Mesendoderm (in vitro differentiated cells): Measurements from ENCODE around the gene ISG20.

Source experiments
- DNase-seq: peaks from one replicate; pipeline ENCODE4 v3.0.0; 2013
- H2AK5ac ChIP-seq: 2 replicates; pipeline ENCODE4 v1.6.1; 2013; ENCODE audit warnings: low read length, inconsistent platforms
- H2BK120ac ChIP-seq: 2 replicates; pipeline ENCODE4 v1.6.1; 2013; ENCODE audit warnings: low read depth, mild to moderate bottlenecking, low read length, moderate library complexity, mixed read lengths
- H2BK15ac ChIP-seq: replicated peaks from 2 replicates; pipeline ENCODE4 v1.6.1; 2013; ENCODE audit warnings: low read depth, mild to moderate bottlenecking, moderate library complexity
- H2BK5ac ChIP-seq: 2 replicates; pipeline ENCODE4 v1.6.1; 2013; ENCODE audit warnings: low read length, inconsistent platforms
- H3K18ac ChIP-seq: 2 replicates; pipeline ENCODE4 v1.6.1; 2013; ENCODE audit warnings: mild to moderate bottlenecking, low read length, mixed read lengths
- H3K23ac ChIP-seq: one replicate; pipeline ENCODE4 v1.6.1; 2013; ENCODE audit warnings: low read length
- H3K27ac ChIP-seq: 2 replicates; pipeline ENCODE4 v1.5.1; 2013; ENCODE audit warnings: low read depth, mild to moderate bottlenecking, inconsistent platforms, low read length, moderate library complexity
- H3K27me3 ChIP-seq: 2 replicates; pipeline ENCODE4 v1.6.1; 2013; ENCODE audit warnings: low read length, control low read depth, mild to moderate bottlenecking, inconsistent platforms; ENCODE audit not compliant: insufficient read depth, poor library complexity
- H3K36me3 ChIP-seq: 2 replicates; pipeline ENCODE4 v1.6.1; 2013; ENCODE audit warnings: low read length, inconsistent platforms; ENCODE audit not compliant: control insufficient read depth, insufficient read depth
- H3K4ac ChIP-seq: one replicate; pipeline ENCODE4 v1.6.1; 2013; ENCODE audit warnings: low read depth, mild to moderate bottlenecking, low read length, moderate library complexity
- H3K4me1 ChIP-seq: 2 replicates; pipeline ENCODE4 v1.6.1; 2013; ENCODE audit warnings: low read depth, low read length, inconsistent platforms; ENCODE audit not compliant: control insufficient read depth
- H3K4me2 ChIP-seq: 2 replicates; pipeline ENCODE4 v1.6.1; 2013; ENCODE audit warnings: low read length
- H3K4me3 ChIP-seq: 2 replicates; pipeline ENCODE4 v1.5.1; 2013; ENCODE audit warnings: mild to moderate bottlenecking, low read length
- H3K56ac ChIP-seq: one replicate; pipeline ENCODE4 v1.6.1; 2013; ENCODE audit warnings: low read length
- H3K79me1 ChIP-seq: 2 replicates; pipeline ENCODE4 v1.6.1; 2013; ENCODE audit warnings: low read length, inconsistent platforms
- H3K79me2 ChIP-seq: 2 replicates; pipeline ENCODE4 v1.6.1; 2013; ENCODE audit warnings: mild to moderate bottlenecking, low read length; ENCODE audit not compliant: control insufficient read depth, insufficient read depth
- H3K9ac ChIP-seq: 2 replicates; pipeline ENCODE4 v1.6.1; 2013; ENCODE audit warnings: low read length, inconsistent platforms
- H4K5ac ChIP-seq: one replicate; pipeline ENCODE4 v1.6.1; 2013; ENCODE audit warnings: low read length
- H4K8ac ChIP-seq: one replicate; pipeline ENCODE4 v1.6.1; 2013; ENCODE audit warnings: low read depth, mild to moderate bottlenecking, control low read depth, low read length, moderate library complexity
- WGBS: extraction: QIAGEN DNeasy Blood & Tissue Kit; methylation state at CpG from one replicate; pipeline ENCODE4 v1.1.7; 2013; ENCODE audit warnings: low lambda C conversion rate, missing lambda C conversion rate; ENCODE audit not compliant: insufficient coverage; ENCODE audit errors: extremely low coverage; 5-methylcytosine and 5-hydroxymethylcytosine counted together

The ISG20 gene

DNA sequence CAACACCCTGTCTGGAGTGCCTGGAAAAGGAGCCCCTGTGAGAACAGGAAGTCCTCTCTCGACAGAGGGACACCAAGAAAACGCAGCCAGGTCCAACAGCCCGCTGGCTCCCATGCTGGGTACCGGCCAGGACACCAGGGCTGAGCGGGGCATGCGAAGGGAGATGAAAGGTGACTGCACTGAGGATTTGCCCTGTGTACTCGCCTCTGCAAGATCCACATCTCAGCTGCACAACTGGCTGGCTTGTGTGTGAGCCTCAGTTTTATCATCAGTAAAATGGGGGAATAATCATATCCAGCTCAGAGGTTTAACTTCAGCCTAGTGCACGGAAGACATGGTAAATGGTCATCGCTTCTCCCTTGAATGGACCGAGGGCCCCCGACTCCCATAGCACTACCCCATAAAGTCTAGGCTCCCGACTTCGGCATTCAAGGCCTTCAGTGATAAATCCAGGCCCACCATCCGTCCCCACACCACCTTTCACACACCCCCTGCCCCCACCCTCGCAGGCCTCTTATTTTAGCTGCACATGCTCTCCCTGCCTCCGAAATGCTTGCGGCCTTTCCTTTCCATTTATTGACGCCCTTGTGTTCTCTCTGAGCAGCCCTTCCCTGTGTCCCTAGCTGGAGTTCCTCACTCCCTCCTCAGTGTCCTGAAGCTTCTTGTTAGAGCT, 15.8 kb downstream of the ISG20 start:
- Histone ChIP-seq H3K4ac (no peak overlapping the region), H3K4me1 (no peaks in the 10 kb centered on the region), H2AK5ac (no peak overlapping the region), H4K5ac (no peak overlapping the region), H2BK5ac (no peak overlapping the region), H3K27me3 (no peaks in the 10 kb centered on the region), H4K8ac (no peak overlapping the region), H2BK120ac (no peak overlapping the region), H3K23ac (no peak overlapping the region), H3K56ac (no peak overlapping the region), H3K79me2 (no peaks in the 10 kb centered on the region), H3K27ac (no peak overlapping the region), H3K9ac (no peak overlapping the region), H3K4me2 (no peak overlapping the region), H3K36me3 (no peaks in the 10 kb centered on the region), H3K4me3 (no peak overlapping the region), H2BK15ac (no peak overlapping the region), H3K79me1 (no peaks in the 10 kb centered on the region), H3K18ac (no peak overlapping the region)
- WGBS, result no CpG with 5 or more reads among the region's 18 CpGs
- no peak for DNase-seq

DNA sequence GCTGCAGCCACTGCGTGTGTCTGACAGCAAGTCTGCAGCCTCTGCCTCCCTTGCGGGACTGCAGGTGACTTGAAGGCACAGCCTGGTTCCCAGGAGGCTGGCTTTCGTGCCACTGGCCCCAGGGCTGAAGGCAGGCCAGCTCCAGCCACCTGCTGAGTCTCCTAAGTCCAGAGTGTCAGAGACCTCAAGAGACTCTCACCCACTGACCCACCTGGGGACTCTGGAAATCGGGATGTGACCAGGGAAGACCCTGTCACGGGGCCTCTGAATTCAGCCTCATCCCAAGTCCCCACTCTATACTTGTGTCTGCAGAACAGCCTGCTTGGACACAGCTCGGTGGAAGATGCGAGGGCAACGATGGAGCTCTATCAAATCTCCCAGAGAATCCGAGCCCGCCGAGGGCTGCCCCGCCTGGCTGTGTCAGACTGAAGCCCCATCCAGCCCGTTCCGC, 16.3 kb downstream of the ISG20 start:
- WGBS, result no CpG with 5 or more reads among the region's 14 CpGs
- Histone ChIP-seq H3K56ac (no peak overlapping the region), H3K36me3 (no peaks in the 10 kb centered on the region), H3K9ac (no peak overlapping the region), H3K27ac (no peak overlapping the region), H3K27me3 (no peaks in the 10 kb centered on the region), H2BK120ac (no peak overlapping the region), H3K79me1 (no peaks in the 10 kb centered on the region), H3K4me2 (no peak overlapping the region), H4K5ac (no peak overlapping the region), H3K4me1 (no peaks in the 10 kb centered on the region), H3K4ac (no peak overlapping the region), H2AK5ac (no peak overlapping the region), H3K18ac (no peak overlapping the region), H3K79me2 (no peaks in the 10 kb centered on the region), H3K23ac (no peak overlapping the region), H3K4me3 (no peak overlapping the region), H4K8ac (no peak overlapping the region), H2BK15ac (no peak overlapping the region), H2BK5ac (no peak overlapping the region)
- DNase-seq, result no peak

GRCh38 chr15:88655800-88656488, 17.1 kb downstream of the ISG20 start:
- no peak overlapping the region for H2BK5ac ChIP-seq
- no peak overlapping the region for H3K4ac ChIP-seq
- H2AK5ac ChIP-seq, result no peak overlapping the region
- H3K4me1 ChIP-seq, result no peaks in the 10 kb centered on the region
- H4K5ac ChIP-seq, result no peak overlapping the region
- H2BK15ac ChIP-seq, result no peak overlapping the region
- WGBS, result no CpG with 5 or more reads among the region's 8 CpGs
- no peaks in the 10 kb centered on the region for H3K36me3 ChIP-seq
- no peak overlapping the region for H3K9ac ChIP-seq
- no peak overlapping the region for H3K4me2 ChIP-seq
- H2BK120ac ChIP-seq, result no peak overlapping the region
- H3K18ac ChIP-seq, result no peak overlapping the region
- no peaks in the 10 kb centered on the region for H3K27me3 ChIP-seq
- H3K23ac ChIP-seq, result no peak overlapping the region
- no peak overlapping the region for H3K56ac ChIP-seq
- H4K8ac ChIP-seq, result no peak overlapping the region
- H3K79me1 ChIP-seq, result no peaks in the 10 kb centered on the region
- no peak overlapping the region for H3K27ac ChIP-seq
- H3K4me3 ChIP-seq, result no peak overlapping the region
- H3K79me2 ChIP-seq, result no peaks in the 10 kb centered on the region
- DNase-seq, result no peak

- no peak overlapping the region for H3K27ac ChIP-seq
- H3K4me1 ChIP-seq, result no peaks in the 10 kb centered on the region
- H4K5ac ChIP-seq, result no peak overlapping the region
- H3K27me3 ChIP-seq, result no peaks in the 10 kb centered on the region
- no peaks in the 10 kb centered on the region for H3K79me2 ChIP-seq
- H3K4ac ChIP-seq, result no peak overlapping the region
- H3K56ac ChIP-seq, result no peak overlapping the region
- H3K4me2 ChIP-seq, result no peak overlapping the region
- no peak overlapping the region for H2AK5ac ChIP-seq
- H3K23ac ChIP-seq, result no peak overlapping the region
- H3K4me3 ChIP-seq, result no peak overlapping the region
- no peak overlapping the region for H2BK15ac ChIP-seq
- no peak overlapping the region for H3K18ac ChIP-seq
- H3K79me1 ChIP-seq, result no peaks in the 10 kb centered on the region
- H3K36me3 ChIP-seq, result no peaks in the 10 kb centered on the region
- H2BK120ac ChIP-seq, result no peak overlapping the region
- no peak overlapping the region for H3K9ac ChIP-seq
- no peak overlapping the region for H2BK5ac ChIP-seq
- no CpG with 5 or more reads among the region's 10 CpGs for WGBS
- DNase-seq, result no peak
- no peak overlapping the region for H4K8ac ChIP-seq
These were observed 18.0 kb downstream of the ISG20 start for GRCh38 chr15:88656760-88657221.

DNA sequence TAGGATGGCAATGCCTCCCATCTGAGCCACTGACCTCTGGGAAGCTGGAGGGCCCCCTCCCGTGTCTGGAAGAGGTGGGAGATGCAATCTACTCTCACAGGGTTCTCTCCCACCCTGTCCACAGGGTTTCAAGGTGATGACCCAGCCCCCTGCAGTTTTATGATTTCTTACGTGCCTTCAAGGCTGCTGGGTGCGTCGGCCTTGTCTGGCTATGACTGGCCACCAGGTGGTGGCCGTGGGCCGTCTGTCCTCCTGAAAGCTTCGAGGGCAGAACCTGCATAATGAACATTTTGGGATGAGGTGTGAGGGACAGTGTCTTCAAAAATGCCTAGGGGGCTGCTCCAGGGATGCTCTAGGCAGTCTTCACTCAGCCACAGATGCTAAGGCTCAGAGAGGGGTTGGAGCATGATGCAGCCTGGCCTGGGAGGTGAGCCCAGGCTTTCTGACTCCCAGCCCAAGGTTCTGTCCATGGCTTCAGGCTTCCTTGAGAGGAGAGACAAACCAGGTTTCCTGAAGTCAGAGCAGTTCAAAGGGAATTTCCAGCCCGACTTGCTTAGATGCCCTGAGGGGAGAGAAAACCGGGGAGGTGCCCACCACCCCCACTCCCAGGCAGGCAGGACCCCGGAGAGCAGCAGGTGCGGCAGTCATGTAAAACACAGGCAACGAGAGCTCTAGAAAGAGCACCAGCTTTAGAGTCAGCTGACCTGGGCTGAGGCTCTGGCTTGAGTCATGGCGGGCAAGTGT, 18.7 kb downstream of the ISG20 start:
- Histone ChIP-seq H3K56ac (no peak overlapping the region), H3K79me2 (no peaks in the 10 kb centered on the region), H2BK15ac (no peak overlapping the region), H3K27me3 (no peaks in the 10 kb centered on the region), H2BK5ac (no peak overlapping the region), H3K4me1 (no peaks in the 10 kb centered on the region), H4K5ac (no peak overlapping the region), H3K27ac (no peak overlapping the region), H3K79me1 (no peaks in the 10 kb centered on the region), H3K4me3 (no peak overlapping the region), H3K4me2 (no peak overlapping the region), H3K4ac (no peak overlapping the region), H3K9ac (no peak overlapping the region), H2BK120ac (no peak overlapping the region), H3K36me3 (no peaks in the 10 kb centered on the region), H4K8ac (no peak overlapping the region), H3K23ac (no peak overlapping the region), H2AK5ac (no peak overlapping the region), H3K18ac (no peak overlapping the region)
- peak; percentile 66 for DNase-seq
- WGBS, result no CpG with 5 or more reads among the region's 13 CpGs
